ENCODE data around the gene TMPRSS4.

DNA sequence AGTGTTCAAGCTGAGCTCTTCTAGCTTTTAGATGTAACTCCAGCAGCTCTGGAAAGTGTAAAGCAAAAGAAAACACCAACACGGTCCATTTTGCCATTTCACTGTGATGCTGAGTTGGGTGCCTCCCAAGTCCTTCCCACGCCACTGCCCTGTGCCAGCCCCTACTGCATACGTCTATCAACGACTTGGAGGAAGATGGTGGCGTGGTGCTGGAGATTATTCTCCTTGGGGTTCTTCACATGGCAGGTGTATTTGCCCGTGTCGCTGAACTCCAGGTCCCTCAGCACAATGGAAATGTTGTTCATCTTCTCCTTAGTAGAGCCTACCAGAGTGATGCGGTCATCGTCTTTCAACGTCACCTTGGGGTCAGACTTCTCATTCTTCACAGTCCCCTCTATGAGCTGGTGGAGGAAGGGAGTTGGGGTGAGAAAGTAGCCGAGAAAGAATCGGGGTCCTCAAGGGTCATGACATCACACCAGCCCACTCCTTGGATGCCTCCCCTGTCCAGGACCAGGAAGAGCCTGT is 66.8 kb downstream of the TMPRSS4 start:
- TF ChIP-seq EP300 (IDR thresholded peaks at IDR 0.05) (no peak), POLR2A (IDR thresholded peaks at IDR 0.05) (no peak)
